NOMO-1 (cell line): ENCODE measurements around the gene MRPS24.
A peak's percentile ranks its signal among the peaks of the same experiment; 100 is the strongest.
"Not testable (repeated sequence)": the region's sequence is repeated elsewhere in the genome, so short reads cannot be mapped to it uniquely, and the experiment has no call there.

Experiments used
- DNase-seq, 2 experiments: peaks; one replicate each; lab custom pipeline; 2025; ENCODE audit not compliant: unreplicated experiment in 2 of 2; lab: John Stamatoyannopoulos, UW

Gene MRPS24

DNA sequence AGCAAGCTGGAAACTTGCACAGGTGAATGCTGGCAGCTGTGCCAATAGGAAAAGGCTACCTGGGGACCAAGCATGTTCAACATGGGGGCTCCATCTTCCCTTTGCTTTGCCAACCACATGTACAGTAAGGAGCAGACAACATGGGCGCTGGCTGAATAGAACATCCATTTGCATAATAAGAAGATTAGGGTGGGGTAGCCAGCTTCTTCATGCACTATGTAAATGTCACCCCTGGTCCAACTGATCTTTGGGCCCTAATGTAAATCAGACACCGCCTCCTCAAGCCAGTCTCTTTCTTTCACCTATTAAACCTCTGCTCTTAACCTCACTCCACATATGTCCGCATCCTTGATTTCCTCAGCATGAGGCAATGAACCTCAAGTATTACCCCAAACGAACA is 26.0 kb downstream of the MRPS24 start:
- DNase-seq: no peak

DNA sequence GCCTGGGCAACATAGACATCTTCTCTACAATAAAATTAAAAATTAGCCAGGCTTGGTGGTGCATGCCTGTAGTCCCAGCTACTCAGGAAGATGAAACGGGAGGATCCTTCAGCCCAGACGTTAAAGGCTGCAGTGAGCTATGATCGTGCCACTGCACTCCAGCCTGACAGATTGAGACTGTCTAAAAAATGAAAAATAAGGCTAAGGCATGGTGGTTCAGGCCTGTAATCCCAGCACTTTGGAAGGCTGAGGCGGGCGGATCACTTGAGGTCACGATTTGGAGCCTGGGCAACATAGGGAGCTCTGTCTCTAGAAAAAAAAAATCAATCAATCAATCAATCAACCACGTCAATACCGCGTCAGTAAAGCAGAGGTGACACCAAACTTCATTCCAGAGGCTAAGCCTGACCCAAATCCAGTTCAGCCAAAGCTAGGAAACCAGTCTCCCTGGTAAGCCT is 31.1 kb downstream of the MRPS24 start:
- DNase-seq: no peak

DNA sequence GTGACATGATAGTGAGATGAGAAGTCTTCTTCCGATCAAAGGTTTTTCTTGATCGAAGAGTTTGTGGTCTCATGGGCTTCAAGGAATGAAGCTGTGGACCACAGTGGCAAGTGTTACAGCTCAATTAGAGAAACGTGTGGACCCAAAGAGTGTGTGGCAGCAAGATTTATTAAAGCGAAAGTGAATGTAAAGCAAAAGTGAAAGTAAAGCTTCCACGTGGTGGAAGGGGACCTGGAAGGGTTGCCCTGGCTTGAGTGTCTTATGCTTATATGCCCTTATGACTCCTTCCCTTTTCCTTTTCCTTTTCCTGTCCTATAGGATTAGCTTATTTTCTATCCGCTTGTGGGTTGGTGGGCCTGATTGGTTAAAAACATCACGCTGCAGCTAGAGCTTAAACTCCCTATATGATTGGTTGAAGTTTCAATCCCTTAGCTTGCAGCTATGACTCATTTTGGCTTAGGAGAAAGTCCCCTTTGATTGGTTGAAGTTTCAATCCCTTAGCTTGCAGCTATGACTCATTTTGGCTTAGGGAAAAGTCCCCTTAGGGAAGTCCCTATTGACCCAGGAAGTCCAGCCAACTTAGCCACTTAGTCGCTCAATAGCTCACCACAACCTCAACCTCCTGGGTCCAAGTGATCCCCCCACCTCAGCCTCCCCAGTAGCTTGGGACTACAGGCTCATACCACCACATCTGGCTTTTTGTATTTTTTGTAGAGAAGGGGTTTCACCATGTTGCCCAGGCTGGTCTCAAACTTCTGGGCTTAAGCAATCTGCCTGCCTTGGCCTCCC is 34.7 kb downstream of the MRPS24 start:
- DNase-seq: peak in 1 of 2 experiments; percentile 59

DNA sequence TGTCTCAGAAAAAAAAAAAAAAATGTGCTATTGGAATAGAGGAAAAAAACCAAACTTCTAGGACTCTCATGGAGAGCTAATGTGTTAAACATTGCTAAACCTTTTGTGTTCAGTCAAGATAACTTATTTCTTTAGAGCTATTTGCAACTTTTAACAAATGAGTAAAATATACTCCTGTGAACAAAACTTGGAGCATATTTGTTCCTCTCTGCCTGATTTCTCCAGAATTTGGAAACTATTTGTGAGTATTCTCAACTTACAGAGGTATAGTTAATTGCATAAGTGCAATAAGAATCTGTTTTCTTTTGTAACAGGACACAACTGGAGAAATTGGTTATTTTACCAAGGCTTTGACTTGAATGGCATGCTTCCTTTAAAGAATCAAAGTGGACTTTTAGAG is 38.4 kb downstream of the MRPS24 start:
- not testable (repeated sequence) for DNase-seq

DNA sequence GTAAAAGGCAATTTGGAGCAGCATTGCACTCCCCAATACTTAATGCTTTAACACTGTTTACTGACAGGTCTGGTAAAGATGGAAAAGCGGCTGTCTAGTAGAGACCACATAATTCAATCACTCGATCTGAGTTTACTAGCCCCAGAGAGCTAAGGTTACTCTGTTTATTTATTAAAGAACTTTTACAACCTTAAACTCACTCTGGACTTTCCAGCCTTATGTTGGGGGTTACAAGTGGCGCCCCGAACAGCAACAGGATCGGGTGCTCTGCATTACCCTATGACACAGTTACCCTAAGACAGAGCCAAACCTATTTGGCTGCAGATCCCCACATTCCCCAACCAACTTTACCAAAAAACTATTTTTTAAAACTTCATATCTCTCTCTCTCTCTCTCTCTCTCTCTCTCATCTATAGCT is 43.9 kb downstream of the MRPS24 start:
- no peak for DNase-seq

DNA sequence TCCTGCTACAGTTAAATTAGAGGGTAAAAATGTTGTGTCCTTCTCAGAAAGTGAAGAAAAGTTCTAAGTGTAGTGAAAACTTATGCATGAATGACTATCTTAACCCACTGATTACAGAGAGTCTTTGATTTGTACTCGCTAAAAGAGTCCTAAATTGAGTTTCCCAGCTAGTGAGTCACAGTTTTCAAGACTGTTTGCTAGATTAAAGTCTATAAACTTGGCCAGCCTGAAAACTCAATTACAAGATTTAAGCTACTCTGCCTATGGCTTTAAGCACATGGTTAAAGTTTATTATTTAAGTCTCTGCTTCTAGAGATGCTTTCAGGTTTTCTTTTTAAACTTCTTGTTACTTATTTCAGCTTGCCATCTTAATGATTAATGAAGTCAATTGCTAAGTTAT is 44.4 kb downstream of the MRPS24 start:
- no peak for DNase-seq

DNA sequence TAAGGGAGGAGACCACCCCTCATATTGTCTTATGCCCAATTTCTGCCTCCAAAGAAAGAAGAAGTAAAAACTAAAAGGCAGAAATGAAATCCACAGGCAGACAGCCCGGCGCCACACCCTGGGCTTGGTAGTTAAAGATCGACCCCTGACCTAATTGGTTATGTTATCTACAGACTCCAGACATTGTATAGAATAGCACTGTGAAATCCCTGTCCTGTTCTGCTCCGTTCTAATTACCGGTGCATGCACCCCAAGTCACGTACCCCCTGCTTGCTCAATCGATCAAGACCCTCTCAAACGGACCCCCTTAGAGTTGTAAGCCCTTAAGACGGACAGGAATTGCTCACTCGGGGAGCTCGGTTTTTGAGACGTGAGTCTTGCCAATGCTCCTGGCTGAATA is 44.8 kb downstream of the MRPS24 start:
- DNase-seq: not testable (repeated sequence)

DNA sequence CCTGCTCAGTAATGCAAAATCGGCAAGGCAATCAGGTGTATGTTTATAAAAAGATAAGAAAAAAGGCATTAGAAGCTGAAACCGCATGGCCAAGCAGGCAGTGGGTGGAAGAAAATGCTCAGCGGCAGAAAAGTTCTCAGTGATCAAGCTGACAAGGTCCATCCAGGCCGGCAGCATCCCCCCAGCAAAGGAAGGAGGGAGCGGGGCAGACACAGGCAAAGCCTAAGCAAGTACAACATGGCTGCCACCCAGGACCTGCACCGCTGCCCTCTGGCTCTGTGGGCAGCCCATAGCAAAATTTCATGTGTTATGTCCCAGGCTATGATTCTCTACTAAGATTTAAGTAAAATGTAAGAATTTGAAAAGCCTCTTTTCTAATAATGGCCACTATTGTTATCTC is 45.4 kb downstream of the MRPS24 start:
- no peak for DNase-seq

DNA sequence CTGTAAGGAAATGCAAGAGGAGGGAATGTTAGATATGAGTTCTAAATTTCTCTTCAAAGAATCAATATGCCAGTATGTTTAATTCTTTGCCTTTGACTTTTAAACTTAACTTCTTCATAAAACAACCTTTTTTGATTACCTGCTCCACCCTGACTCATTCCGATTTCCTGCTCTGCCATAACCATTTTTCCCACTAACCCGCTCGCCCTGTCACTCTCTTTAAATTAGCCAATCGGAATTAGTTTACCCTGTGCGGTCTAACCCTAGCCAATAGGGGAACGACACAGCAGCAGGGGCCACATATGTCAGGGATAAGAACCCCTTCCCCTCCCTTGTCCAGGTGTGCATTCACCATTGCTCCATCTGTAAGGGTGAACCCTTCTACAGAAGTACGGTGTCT is 45.9 kb downstream of the MRPS24 start:
- not testable (repeated sequence) for DNase-seq
